ENCODE measurements around the gene PIWIL4.

PIWIL4 gene

GRCh38 chr11:94661444-94661843, 94.3 kb downstream of the PIWIL4 start:
- no peak for DNase-seq (ENCODE audit: low read depth in 1 of 2, low spot score in 1 of 2)

- DNase-seq (ENCODE audit: low read depth in 1 of 2, low spot score in 1 of 2) = no peak
These were observed 95.1 kb downstream of the PIWIL4 start for GRCh38 chr11:94662065-94662779.

GRCh38 chr11:94662846-94663390, 95.8 kb downstream of the PIWIL4 start:
- DNase-seq (ENCODE audit: low read depth in 1 of 2, low spot score in 1 of 2) = no peak

GRCh38 chr11:94664346-94664745, 97.2 kb downstream of the PIWIL4 start:
- no peak for DNase-seq (ENCODE audit: low read depth in 1 of 2, low spot score in 1 of 2)

- DNase-seq (ENCODE audit: low read depth in 1 of 2, low spot score in 1 of 2) = no peak
These were observed 98.0 kb downstream of the PIWIL4 start for GRCh38 chr11:94665116-94665659.

GRCh38 chr11:94666792-94667721, 99.9 kb downstream of the PIWIL4 start:
- DNase-seq (ENCODE audit: low read depth in 1 of 2, low spot score in 1 of 2) = no peak

- no peak for DNase-seq (ENCODE audit: low read depth in 1 of 2, low spot score in 1 of 2)
These were observed 101.1 kb downstream of the PIWIL4 start for GRCh38 chr11:94668212-94668793.

- DNase-seq (ENCODE audit: low read depth in 1 of 2, low spot score in 1 of 2) = no peak
These were observed 101.9 kb downstream of the PIWIL4 start for GRCh38 chr11:94669023-94669422.

All from activated CD4-positive, alpha-beta T cell treated with anti-CD3 and anti-CD28 coated beads, Interleukin-2, amount 50 U/mL, for 24 hours (primary cell).